Measurements from ENCODE around the gene MEPE.

MEPE gene

DNA sequence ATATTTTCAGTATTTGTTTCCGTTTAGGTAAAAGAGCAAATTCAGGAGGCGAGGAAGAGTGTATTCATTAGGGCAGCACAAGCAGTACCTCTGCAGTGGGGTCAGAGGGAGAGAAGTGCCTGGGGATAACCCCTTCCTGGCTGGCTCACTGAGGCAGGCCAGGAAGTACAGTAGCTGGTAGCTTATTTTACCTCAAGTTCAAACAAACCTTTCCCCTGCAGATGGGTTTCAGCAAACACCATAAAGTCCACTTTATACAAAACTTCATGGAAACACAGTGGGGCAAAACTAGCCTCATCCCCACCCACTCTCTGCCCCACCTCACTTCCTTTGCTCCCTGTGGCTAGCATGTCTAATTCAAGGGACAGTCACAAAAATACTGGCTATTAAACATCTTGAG lies 29.5 kb downstream of the MEPE start:
- DNase-seq (ENCODE audit: low spot score): no peak
- TF ChIP-seq, protein P1, sequence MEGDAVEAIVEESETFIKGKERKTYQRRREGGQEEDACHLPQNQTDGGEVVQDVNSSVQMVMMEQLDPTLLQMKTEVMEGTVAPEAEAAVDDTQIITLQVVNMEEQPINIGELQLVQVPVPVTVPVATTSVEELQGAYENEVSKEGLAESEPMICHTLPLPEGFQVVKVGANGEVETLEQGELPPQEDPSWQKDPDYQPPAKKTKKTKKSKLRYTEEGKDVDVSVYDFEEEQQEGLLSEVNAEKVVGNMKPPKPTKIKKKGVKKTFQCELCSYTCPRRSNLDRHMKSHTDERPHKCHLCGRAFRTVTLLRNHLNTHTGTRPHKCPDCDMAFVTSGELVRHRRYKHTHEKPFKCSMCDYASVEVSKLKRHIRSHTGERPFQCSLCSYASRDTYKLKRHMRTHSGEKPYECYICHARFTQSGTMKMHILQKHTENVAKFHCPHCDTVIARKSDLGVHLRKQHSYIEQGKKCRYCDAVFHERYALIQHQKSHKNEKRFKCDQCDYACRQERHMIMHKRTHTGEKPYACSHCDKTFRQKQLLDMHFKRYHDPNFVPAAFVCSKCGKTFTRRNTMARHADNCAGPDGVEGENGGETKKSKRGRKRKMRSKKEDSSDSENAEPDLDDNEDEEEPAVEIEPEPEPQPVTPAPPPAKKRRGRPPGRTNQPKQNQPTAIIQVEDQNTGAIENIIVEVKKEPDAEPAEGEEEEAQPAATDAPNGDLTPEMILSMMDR (IDR thresholded peaks at IDR 0.05; ENCODE audit: extremely low read depth, missing control alignments): no peak

DNA sequence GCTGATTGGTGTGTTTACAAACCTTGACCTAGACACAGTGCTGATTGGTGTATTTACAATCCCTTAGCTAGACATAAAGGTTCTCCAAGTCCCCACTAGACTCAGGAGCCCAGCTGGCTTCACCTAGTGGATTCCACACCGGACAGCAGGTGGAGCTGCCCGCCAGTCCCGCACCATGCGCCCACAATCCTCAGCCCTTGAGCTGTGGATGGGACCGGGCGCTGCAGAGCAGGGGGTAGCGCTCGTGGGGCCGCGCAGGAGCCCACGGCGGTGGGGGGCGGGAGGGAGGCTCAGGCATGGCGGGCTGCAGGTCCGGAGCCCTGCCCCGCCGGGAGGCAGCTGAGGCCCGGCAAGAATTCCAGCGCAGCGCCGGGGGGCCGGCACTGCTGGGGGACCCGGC lies 30.7 kb downstream of the MEPE start:
- no peak for DNase-seq (ENCODE audit: low spot score)
- TF ChIP-seq, protein P1 (IDR thresholded peaks at IDR 0.05; ENCODE audit: extremely low read depth, missing control alignments): no peak

DNA sequence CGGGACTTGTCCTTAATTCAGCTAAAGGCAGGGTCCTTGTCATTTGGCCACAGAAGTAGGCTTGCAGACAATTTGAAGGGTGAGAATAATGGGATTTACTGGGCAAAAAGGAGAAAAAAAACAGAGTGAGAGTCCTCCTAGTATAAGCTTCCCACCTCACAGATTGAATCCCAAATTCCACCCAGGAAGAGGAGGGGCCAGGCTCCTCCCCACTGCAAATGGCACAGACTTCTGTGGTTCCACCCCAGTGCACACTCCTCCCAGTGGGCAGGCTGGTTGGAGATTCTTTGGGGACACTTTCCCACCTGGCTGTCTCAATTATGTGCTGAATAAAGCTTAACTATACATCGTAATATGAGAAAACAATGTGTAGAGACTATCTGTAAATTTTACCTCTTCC lies 31.6 kb downstream of the MEPE start:
- TF ChIP-seq, protein P1 (IDR thresholded peaks at IDR 0.05; ENCODE audit: extremely low read depth, missing control alignments): no peak
- no peak for DNase-seq (ENCODE audit: low spot score)

DNA sequence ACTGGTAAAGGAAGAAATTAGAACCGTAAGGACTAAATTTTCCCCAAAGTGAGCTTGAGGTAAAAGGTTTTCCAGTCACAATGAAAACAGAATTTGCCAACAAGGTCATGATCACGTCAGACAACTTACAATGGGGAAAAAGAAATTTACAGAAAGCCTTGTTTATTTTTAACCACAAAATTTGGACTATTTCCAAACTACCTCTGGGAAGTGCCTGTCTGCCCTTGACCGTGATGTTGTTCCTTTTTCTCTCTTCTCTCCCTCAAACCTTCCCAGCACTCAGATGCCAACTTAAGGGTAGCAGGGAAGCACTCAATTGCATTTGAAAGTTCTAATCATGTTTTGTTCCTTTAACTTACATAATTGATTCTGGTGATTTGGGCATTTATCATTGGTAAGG lies 32.5 kb downstream of the MEPE start:
- TF ChIP-seq, protein P1 (IDR thresholded peaks at IDR 0.05; ENCODE audit: extremely low read depth, missing control alignments): no peak

DNA sequence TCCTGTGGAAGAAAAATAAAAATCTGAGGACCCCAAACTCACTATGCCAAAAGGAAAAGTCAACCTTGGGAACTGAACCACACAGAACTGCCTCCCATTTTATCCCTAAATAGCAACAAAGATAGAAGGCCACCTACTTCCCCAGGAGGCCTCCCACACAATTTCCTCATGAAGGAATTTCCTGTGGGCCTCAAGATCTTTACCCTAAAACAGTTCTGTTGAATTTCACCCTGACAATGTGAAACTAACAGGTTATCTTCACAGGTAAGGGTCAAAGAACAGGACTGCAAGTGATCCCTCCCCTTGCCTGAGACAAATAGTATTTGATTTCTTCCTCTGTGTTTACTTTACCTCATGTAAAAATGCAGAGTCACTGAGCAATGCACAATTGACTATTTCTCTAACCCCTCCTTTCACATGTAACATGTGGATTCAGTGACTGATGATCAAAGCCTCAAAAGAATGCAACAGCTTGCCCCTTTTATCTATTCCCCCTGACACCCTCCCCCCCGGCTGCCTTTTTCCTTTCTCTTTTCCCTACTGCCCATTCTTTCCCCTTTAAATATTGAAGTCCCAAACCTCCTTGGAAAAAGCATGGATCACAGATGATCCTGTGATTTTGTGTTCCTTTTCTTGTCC lies 33.3 kb downstream of the MEPE start:
- TF ChIP-seq, protein P1 (IDR thresholded peaks at IDR 0.05; ENCODE audit: extremely low read depth, missing control alignments): no peak
- no peak for DNase-seq (ENCODE audit: low spot score)

More for the DNA sequence above, 32.5 kb downstream of the MEPE start:
- no peak for DNase-seq (ENCODE audit: low spot score)

DNA sequence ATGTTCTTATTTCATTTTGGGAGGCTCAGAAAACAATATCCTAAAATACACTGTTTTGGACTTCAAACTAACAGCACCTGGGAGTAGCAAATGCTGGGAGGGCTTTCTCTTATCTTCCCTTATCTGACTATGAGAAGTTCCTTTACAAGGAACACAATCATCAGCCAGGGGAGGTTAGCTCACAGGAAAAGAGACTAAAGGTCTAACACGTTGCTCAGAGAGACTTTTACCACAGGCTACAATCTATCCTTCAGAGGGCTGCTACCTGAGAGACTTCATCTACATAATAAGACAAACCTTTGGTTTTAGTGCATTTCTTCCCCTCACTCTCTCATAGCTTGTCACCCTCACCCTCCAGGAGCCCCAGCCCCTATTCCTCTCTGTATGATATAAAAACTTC lies 35.8 kb downstream of the MEPE start:
- no peak for DNase-seq (ENCODE audit: low spot score)
- TF ChIP-seq, protein P1 (IDR thresholded peaks at IDR 0.05; ENCODE audit: extremely low read depth, missing control alignments): no peak

DNA sequence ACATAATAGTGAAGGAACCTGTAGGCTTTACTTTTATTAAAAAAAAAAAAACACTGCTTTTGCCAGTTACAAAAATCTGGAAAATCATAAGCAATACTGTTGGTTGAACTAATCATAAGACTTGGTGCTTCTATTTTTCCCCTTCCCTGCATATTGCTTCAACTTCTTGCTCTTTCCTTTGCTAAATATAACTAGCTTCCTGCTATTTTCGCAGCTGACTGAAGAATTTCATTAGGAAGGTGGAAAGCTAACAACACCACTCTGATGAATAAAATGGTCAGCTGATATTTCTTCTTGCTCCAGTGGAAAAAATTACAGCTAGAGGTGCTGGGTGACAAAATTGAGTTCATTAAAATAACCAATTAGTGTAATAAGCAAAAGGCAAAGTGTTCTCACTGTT lies 39.3 kb downstream of the MEPE start:
- DNase-seq (ENCODE audit: low spot score): no peak
- TF ChIP-seq, protein P1 (IDR thresholded peaks at IDR 0.05; ENCODE audit: extremely low read depth, missing control alignments): no peak
